ENCODE data around the gene SEC14L2.

DNA sequence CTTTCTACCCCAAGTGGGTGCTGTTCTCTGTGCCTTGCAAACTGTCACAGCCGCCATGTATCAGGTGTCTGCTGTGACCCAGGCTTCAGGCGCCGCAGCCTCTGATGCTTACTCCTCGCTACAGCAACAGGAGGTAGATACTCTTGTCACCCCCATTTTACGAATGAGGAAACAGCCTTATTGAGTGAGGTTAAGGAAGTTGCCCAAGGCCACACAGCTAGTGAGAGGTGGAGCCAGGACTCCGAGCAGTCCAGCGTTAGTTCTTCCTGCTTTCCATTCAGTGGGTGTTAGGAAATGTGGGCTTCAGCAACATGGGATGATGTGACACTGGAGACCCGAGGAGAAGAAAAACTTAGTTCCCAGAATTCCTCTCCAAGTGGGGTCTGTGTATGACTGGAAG is 23.9 kb upstream of the SEC14L2 start:
- TF ChIP-seq EZH2phosphoT487 (IDR thresholded peaks at IDR 0.05; ENCODE audit: insufficient read depth, low read depth) (no peak), EZH2 (IDR thresholded peaks at IDR 0.05; ENCODE audit: insufficient read depth, poor library complexity, severe bottlenecking) (no peak)
